ENCODE data around the gene TRIM67.

- TF ChIP-seq CTCF (IDR thresholded peaks at IDR 0.05) = no peak
- no peak for TF ChIP-seq POLR2A (IDR thresholded peaks at IDR 0.05)
Observed at GRCh38 chr1:231231511-231231910, 69.7 kb downstream of the TRIM67 start.
